ENCODE data around the gene SAPCD1. TPM values are rescaled to one million over a fixed set of nuclear protein-coding genes. Genes with fewer than 3 reads are reported as not detected.

SAPCD1 gene
- total and polyA plus RNA-seq, 10 of the 15 experiments (the other 5 are each of a cell fraction or from before 2014, with no cell fraction given): 1.6 to 13.0 (median 5.4) TPM

GRCh38 chr6:31736021-31736767 is 26.3 kb upstream of the SAPCD1 start, which contains the start of gene CLIC1:
TSS of gene CLIC1 (minus strand) at chr6:31736530. CDS start at chr6:31736300, 230 bp downstream.
- ChIA-PET SMC1A (ENCODE audit: uncharacterized antibody, unreplicated experiment) (interaction anchor here (0.8 to 6.3 kb wide), 11 partner anchors 8 to 185 kb away, joined by 3 to 45 read pairs (median 13); partner anchors contain the start of genes ABHD16A, DDAH2, HSPA1B and LSM2), CTCF (interaction anchor here (0.6 to 15.8 kb wide), 12 partner anchors 7 to 185 kb away, joined by 3 to 208 read pairs (median 4); partner anchors contain the start of genes ABHD16A, DDAH2 and LY6G5C), RAD21 (ENCODE audit: unreplicated experiment) (interaction anchor here (0.9 to 6.0 kb wide), 13 partner anchors 33 to 459 kb away, joined by 3 to 53 read pairs (median 5); partner anchors contain the start of genes ABHD16A, C6orf47, HSPA1A and HSPA1B), POLR2A (interaction anchor here (0.6 to 9.7 kb wide), 19 partner anchors 9 to 440 kb away, joined by 3 to 158 read pairs (median 4); partner anchors contain the start of genes ABHD16A, BAG6, C6orf47 and HSPA1A)
- Histone ChIP-seq H3K79me2 (ENCODE audit: control insufficient read depth, insufficient read depth, low read length) (peaks cover 51% of the 10 kb centered on the region), H3K4me2 (ENCODE audit: control insufficient read depth, insufficient read depth) (peak within 1 kb of the TSS; percentile 99), H3K36me3 (ENCODE audit: control insufficient read depth in 2 of 2, insufficient read depth in 2 of 2, low read length in 1 of 2) (peaks cover 6 to 13% of the 10 kb centered on the region in 2 experiments; a peak in 3 of 4 replicates), H3K4me1 (ENCODE audit: control insufficient read depth, insufficient read depth, low read length) (peaks cover 28% of the 10 kb centered on the region), H3K9me3 (replicated peaks; ENCODE audit: control insufficient read depth, insufficient read depth, low read length) (no peaks in the 10 kb centered on the region), H3K27ac (ENCODE audit: control insufficient read depth, insufficient read depth) (peak within 1 kb of the TSS; percentile 99), H3K9ac (ENCODE audit: control insufficient read depth, insufficient read depth, low read length) (peak within 1 kb of the TSS; percentile 98), H4K20me1 (ENCODE audit: control insufficient read depth, insufficient read depth) (0 out of 2 replicates have a peak, but pooled peaks cover 4% of the 10 kb centered on the region), H3K27me3 (replicated peaks in 1 of 2; ENCODE audit: control insufficient read depth in 2 of 2, insufficient read depth in 2 of 2, low read length in 1 of 2) (no peaks in the 10 kb centered on the region), H3K4me3 (peak within 1 kb of the TSS; percentile 100), H2AFZ (ENCODE audit: control insufficient read depth, low read depth, low read length) (peak within 1 kb of the TSS; percentile 69)
- in situ Hi-C loops (cut with MboI): no loop called here
- peak; percentile 55 for DNase-seq (ENCODE audit: low read depth, low spot score)
- WGBS (ENCODE audit: insufficient coverage, insufficient replicate concordance, low lambda C conversion rate, missing lambda C conversion rate): 1% methylated on average over 23 of the region's 24 CpGs
- no TSS peak for BruUV-seq (replicated peaks)
- ATAC-seq: peak; percentile 48
- no peak for FAIRE-seq
- intact Hi-C loops (cut with micrococcal nuclease; ENCODE audit: unreplicated experiment): loop anchor here (5.0 kb wide), 1 partner anchor 69 kb away; the partner anchor contains the start of genes CSNK2B and LY6G5B
- peak; percentile 58; the same call in 1 of the 2 replicates for TF ChIP-seq SIN3A (IDR thresholded peaks at IDR 0.05; ENCODE audit: low read depth, low read length)
- TF ChIP-seq MEF2B (IDR thresholded peaks at IDR 0.05; ENCODE audit: partially characterized antibody, poor library complexity, severe bottlenecking): peak; percentile 86
- peak; percentile 18; the same call in 1 of the 2 replicates for TF ChIP-seq HDGF (IDR thresholded peaks at IDR 0.05)
- peak; percentile 38; the same call in 1 of the 2 replicates for TF ChIP-seq CHD2 (IDR thresholded peaks at IDR 0.05; ENCODE audit: borderline replicate concordance, low read depth, low read length)
- TF ChIP-seq ZNF207 (IDR thresholded peaks at IDR 0.05; ENCODE audit: borderline replicate concordance): no peak
- TF ChIP-seq MLLT1 (IDR thresholded peaks at IDR 0.05): peak; percentile 67; the same call in 1 of the 2 replicates
- peak; percentile 12 for TF ChIP-seq SP1 (IDR thresholded peaks at IDR 0.05; ENCODE audit: low read depth, low read length)
- peak; percentile 68 for TF ChIP-seq SPI1 (IDR thresholded peaks at IDR 0.05; ENCODE audit: borderline replicate concordance, insufficient read depth, low read depth, low read length)
- no peak for TF ChIP-seq SKIL (IDR thresholded peaks at IDR 0.05; ENCODE audit: low read depth, poor library complexity, severe bottlenecking)
- TF ChIP-seq NKRF (conservative IDR thresholded peaks at IDR 0.05): peak; percentile 19; the same call in 1 of the 2 replicates
- TF ChIP-seq GATAD2B (conservative IDR thresholded peaks at IDR 0.05; ENCODE audit: low read depth): peak; percentile 51; the same call in 1 of the 2 replicates

Data from GM12878 (cell line).